Stomach (tissue), 19 donors: ENCODE measurements around the gene CSF2. TPM values are rescaled to one million over a fixed set of nuclear protein-coding genes. Genes with fewer than 3 reads are reported as not detected.

Source experiments
- DNase-seq, 2 donors: peaks; one replicate each; pipeline versions ENCODE4 v3.0.0 to v3.0.0-alpha.2; 2013 to 2019
- H3K27ac ChIP-seq, 5 donors: fragments of 200-600 bp in 4 of 5; sonication (generic) in 4 of 5; one replicate each; pipeline ENCODE4 v1.5.1; 2013 to 2019; ENCODE audit warnings: mild to moderate bottlenecking in 1 of 5, moderate library complexity in 1 of 5
- H3K27me3 ChIP-seq, 3 donors: fragments of 200-600 bp; sonication (generic); one replicate each; pipeline ENCODE4 v1.5.1; 2017 to 2019; ENCODE audit warnings: mixed run types in 1 of 3
- H3K36me3 ChIP-seq, 4 donors: fragments of 200-600 bp; sonication (generic); 1 replicate in 3 of 4; 2 replicates in 1 of 4; pipeline ENCODE4 v1.5.1; 2016 to 2019
- H3K4me1 ChIP-seq, 4 donors: fragments of 200-600 bp; sonication (generic); one replicate each; pipeline ENCODE4 v1.5.1; 2016 to 2019
- H3K4me3 ChIP-seq, 4 donors: fragments of 200-600 bp; sonication (generic) in 3 of 4; one replicate each; pipeline ENCODE4 v1.5.1; 2016 to 2019; ENCODE audit warnings: mild to moderate bottlenecking in 1 of 4
- H3K9me3 ChIP-seq, 4 donors: fragments of 200-600 bp; sonication (generic); one replicate each; pipeline ENCODE4 v1.5.1; 2016 to 2019
- CTCF ChIP-seq, 7 experiments: fragments of 450-650 bp in 4 of 7; fragments of 200-600 bp in 3 of 7; sonication (generic) in 3 of 7; IDR thresholded peaks; one replicate each; pipeline ENCODE4 v1.5.1; 2016 to 2019; ENCODE audit warnings: antibody characterized with exemption in 7 of 7, control low read depth in 2 of 7, mild to moderate bottlenecking in 1 of 7
- EP300 ChIP-seq: sonication (generic); formaldehyde crosslinking; IDR thresholded peaks from one replicate; pipeline ENCODE4 v1.6.1; 2017; ENCODE audit warnings: antibody characterized with exemption
- POLR2A ChIP-seq, 4 donors: fragments of 450-650 bp; IDR thresholded peaks; one replicate each; pipeline ENCODE4 v1.6.1; 2016; ENCODE audit warnings: antibody characterized with exemption in 4 of 4, control low read depth in 2 of 4, mild to moderate bottlenecking in 1 of 4, moderate library complexity in 1 of 4
- POLR2AphosphoS5 ChIP-seq, 3 donors: sonication (generic); formaldehyde crosslinking; IDR thresholded peaks; one replicate each; pipeline ENCODE4 v1.6.1; 2016; ENCODE audit warnings: antibody characterized with exemption in 3 of 3
- WGBS, 5 donors: extraction: QIAGEN DNeasy Blood & Tissue Kit in 3 of 5; methylation state at CpG; one replicate each; pipeline versions ENCODE4 v1.1.5 to v1.1.7; 2013 to 2018; 5-methylcytosine and 5-hydroxymethylcytosine counted together
- intact Hi-C: fragments of 100-400 bp; cut with DNase I; formaldehyde crosslinking; loops from one replicate; pipeline ENCODE4 v1.15.1; 2023; ENCODE audit warnings: low total_unique reads
- long read RNA-seq, 10 donors: transcript quantifications; one replicate each; lab custom pipeline, GENCODE V29; 2026
- polyA plus RNA-seq, 3 donors: library from polyadenylated mRNA; stranded (reverse); fragments of 200-250 nt; gene quantifications; one replicate each; pipeline ENCODE4 v1.2.3, GENCODE V29; 2013
- total RNA-seq, 5 donors: library from RNA; depleted of rRNA; stranded (reverse); fragments of >200 nt; gene quantifications; one replicate each; pipeline versions ENCODE4 v1.1.0 to v1.2.3, GENCODE V29; 2014 to 2016
- donor health status: healthy with polysubstance abuse.
- donor health status: Bipolar disorder and iron deficiency.
- donor health status: healthy.

CSF2 gene
- total RNA-seq: not detected
- not detected for polyA plus RNA-seq
- long read RNA-seq, donor 1: 0 reads
- long read RNA-seq, donor 2: 0 reads
- long read RNA-seq, donor 3: 0 reads
- long read RNA-seq, donor 4: 0 reads
- long read RNA-seq, donor 5: 0 reads
- long read RNA-seq, donor 6: 0 reads
- long read RNA-seq, donor 7: 0 reads
- long read RNA-seq, donor 8: 0 reads
- long read RNA-seq, donor 9: 0 reads
- long read RNA-seq, donor 10: 0 reads

- TF ChIP-seq CTCF (IDR thresholded peaks at IDR 0.05) (no peak), EP300 (no peak), POLR2AphosphoS5 (IDR thresholded peaks at IDR 0.05) (no peak), POLR2A (IDR thresholded peaks at IDR 0.05) (no peak)
- Histone ChIP-seq H3K36me3 (no peaks in the 10 kb centered on the region), H3K27me3 (no peaks in the 10 kb centered on the region), H3K4me1 (peaks cover 5 to 37% (median 16%) of the 10 kb centered on the region in 4 donors), H3K4me3 (no peak within 1 kb of the TSS), H3K9me3 (no peaks in the 10 kb centered on the region), H3K27ac (peak within 1 kb of the TSS in 1 of 5 donors; percentile 33)
- DNase-seq: peak in 1 of 2 donors; percentile 69
- intact Hi-C loops: no loop called here
- WGBS, 5 donors: 55 to 78% (median 63%) methylated on average over 12 of the region's 12 CpGs
Measured at GRCh38 chr5:132073231-132074013, at the start of gene CSF2. Gene CSF2 (plus strand): TSS chr5:132073789. CDS start chr5:132073824, 35 bp downstream.

- Histone ChIP-seq H3K4me3 (no peak overlapping the region), H3K9me3 (no peaks in the 10 kb centered on the region), H3K36me3 (no peaks in the 10 kb centered on the region), H3K4me1 (no peaks in the 10 kb centered on the region), H3K27me3 (peaks cover 0 to 5% (median 0%) of the 10 kb centered on the region in 3 donors), H3K27ac (no peak overlapping the region)
- 64 to 77% (median 69%) methylated on average over 4 of the region's 4 CpGs for WGBS, 5 donors
- TF ChIP-seq POLR2A (IDR thresholded peaks at IDR 0.05): no peak
- TF ChIP-seq EP300: no peak
- TF ChIP-seq CTCF (IDR thresholded peaks at IDR 0.05): no peak
- TF ChIP-seq POLR2AphosphoS5 (IDR thresholded peaks at IDR 0.05): no peak
- intact Hi-C loops: no loop called here
- no peak for DNase-seq
Measured at GRCh38 chr5:132024117-132024435, 49.5 kb upstream of the CSF2 start.

- no peak overlapping the region for H3K27ac ChIP-seq
- TF ChIP-seq CTCF (IDR thresholded peaks at IDR 0.05) (no peak), EP300 (no peak), POLR2A (IDR thresholded peaks at IDR 0.05) (no peak), POLR2AphosphoS5 (IDR thresholded peaks at IDR 0.05) (no peak)
- no peaks in the 10 kb centered on the region for H3K36me3 ChIP-seq
- no peak overlapping the region for H3K4me3 ChIP-seq
- no peak for DNase-seq
- 63 to 78% (median 74%) methylated on average over 8 of the region's 8 CpGs for WGBS, 5 donors
- H3K27me3 ChIP-seq: peaks cover 0 to 5% (median 0%) of the 10 kb centered on the region in 3 donors
- H3K9me3 ChIP-seq: no peaks in the 10 kb centered on the region
- intact Hi-C loops: no loop called here
- no peaks in the 10 kb centered on the region for H3K4me1 ChIP-seq
Measured at GRCh38 chr5:132024789-132025402, 48.7 kb upstream of the CSF2 start.

GRCh38 chr5:132025403-132025971 is 48.1 kb upstream of the CSF2 start:
- Histone ChIP-seq H3K4me1 (no peaks in the 10 kb centered on the region), H3K4me3 (no peak overlapping the region), H3K9me3 (no peaks in the 10 kb centered on the region), H3K27me3 (peaks cover 0 to 5% (median 0%) of the 10 kb centered on the region in 3 donors), H3K36me3 (no peaks in the 10 kb centered on the region), H3K27ac (no peak overlapping the region)
- 79 to 87% (median 85%) methylated on average over 7 of the region's 7 CpGs for WGBS, 5 donors
- DNase-seq: no peak
- TF ChIP-seq CTCF (IDR thresholded peaks at IDR 0.05) (no peak), EP300 (no peak), POLR2A (IDR thresholded peaks at IDR 0.05) (no peak), POLR2AphosphoS5 (IDR thresholded peaks at IDR 0.05) (no peak)
- intact Hi-C loops: no loop called here
